ENCODE measurements around the gene KRTAP1-4. TPM values are rescaled to one million over a fixed set of nuclear protein-coding genes. Genes with fewer than 3 reads are reported as not detected.

KRTAP1-4 gene
- total RNA-seq, 1 experiment from 2014 or later = not detected

GRCh38 chr17:41019415-41019814, 10.6 kb downstream of the KRTAP1-4 start:
- Histone ChIP-seq H3K4me1 (ENCODE audit: insufficient read depth, low read length) (peaks cover 4% of the 10 kb centered on the region), H3K9me3 (ENCODE audit: low read length) (no peaks in the 10 kb centered on the region), H3F3A (ENCODE audit: low read length, unreplicated experiment) (no peaks in the 10 kb centered on the region), H3K4me3 (ENCODE audit: low read length) (no peak overlapping the region), H4K20me1 (ENCODE audit: low read length) (no peaks in the 10 kb centered on the region), H3K36me3 (ENCODE audit: low read depth, low read length) (no peaks in the 10 kb centered on the region), H3K4me2 (ENCODE audit: low read length) (no peak overlapping the region), H3K79me2 (ENCODE audit: low read length) (no peaks in the 10 kb centered on the region), H3K9me2 (replicated peaks; ENCODE audit: low read length) (no peaks in the 10 kb centered on the region), H2AFZ (ENCODE audit: low read length) (no peak overlapping the region), H3K27me3 (ENCODE audit: low read length) (no peaks in the 10 kb centered on the region), H3K9ac (ENCODE audit: low read length) (no peak overlapping the region), H3K27ac (ENCODE audit: low read length) (no peak overlapping the region)
- POLR2A ChIA-PET (ENCODE audit: unreplicated experiment) = no interaction called here
- CTCF ChIA-PET = no interaction called here
- ATAC-seq (no peak), DNase-seq (no peak)
- BruUV-seq (replicated peaks) = no TSS peak
- intact Hi-C loops (cut with micrococcal nuclease) = no loop called here
- TF ChIP-seq EZH2 (IDR thresholded peaks at IDR 0.05; ENCODE audit: low read length, unreplicated experiment) (no peak), EZH2phosphoT487 (IDR thresholded peaks at IDR 0.05; ENCODE audit: borderline replicate concordance, low read length) (no peak), CTCF (conservative IDR thresholded peaks at IDR 0.05; ENCODE audit: low read depth, low read length) (no peak)

GRCh38 chr17:41018541-41018940, 11.5 kb downstream of the KRTAP1-4 start:
- no peak overlapping the region for H3K27ac ChIP-seq (ENCODE audit: low read length)
- ChIA-PET POLR2A (ENCODE audit: unreplicated experiment) (no interaction called here), CTCF (no interaction called here)
- BruUV-seq (replicated peaks) = no TSS peak
- no peak overlapping the region for H3K9ac ChIP-seq (ENCODE audit: low read length)
- intact Hi-C loops (cut with micrococcal nuclease) = no loop called here
- DNase-seq (no peak), ATAC-seq (no peak)
- no peaks in the 10 kb centered on the region for H3K27me3 ChIP-seq (ENCODE audit: low read length)
- H3K79me2 ChIP-seq (ENCODE audit: low read length) = no peaks in the 10 kb centered on the region
- TF ChIP-seq EZH2phosphoT487 (IDR thresholded peaks at IDR 0.05; ENCODE audit: borderline replicate concordance, low read length) (no peak), CTCF (conservative IDR thresholded peaks at IDR 0.05; ENCODE audit: low read depth, low read length) (no peak), EZH2 (IDR thresholded peaks at IDR 0.05; ENCODE audit: low read length, unreplicated experiment) (no peak)
- no peaks in the 10 kb centered on the region for H3K36me3 ChIP-seq (ENCODE audit: low read depth, low read length)
- no peak overlapping the region for H3K4me3 ChIP-seq (ENCODE audit: low read length)
- no peaks in the 10 kb centered on the region for H3K9me3 ChIP-seq (ENCODE audit: low read length)
- H3K4me1 ChIP-seq (ENCODE audit: insufficient read depth, low read length) = peaks cover 12% of the 10 kb centered on the region
- no peak overlapping the region for H2AFZ ChIP-seq (ENCODE audit: low read length)
- no peaks in the 10 kb centered on the region for H3F3A ChIP-seq (ENCODE audit: low read length, unreplicated experiment)
- no peaks in the 10 kb centered on the region for H4K20me1 ChIP-seq (ENCODE audit: low read length)
- H3K9me2 ChIP-seq (replicated peaks; ENCODE audit: low read length) = no peaks in the 10 kb centered on the region
- no peak overlapping the region for H3K4me2 ChIP-seq (ENCODE audit: low read length)

GRCh38 chr17:41016578-41017215, 13.3 kb downstream of the KRTAP1-4 start:
- H3K27ac ChIP-seq (ENCODE audit: low read length) = no peak overlapping the region
- no peaks in the 10 kb centered on the region for H3K9me2 ChIP-seq (replicated peaks; ENCODE audit: low read length)
- no peaks in the 10 kb centered on the region for H3K36me3 ChIP-seq (ENCODE audit: low read depth, low read length)
- H3K4me1 ChIP-seq (ENCODE audit: insufficient read depth, low read length) = peaks cover 26% of the 10 kb centered on the region
- no peaks in the 10 kb centered on the region for H3K9me3 ChIP-seq (ENCODE audit: low read length)
- DNase-seq (no peak), ATAC-seq (no peak)
- BruUV-seq (replicated peaks) = no TSS peak
- no peak overlapping the region for H3K9ac ChIP-seq (ENCODE audit: low read length)
- H3F3A ChIP-seq (ENCODE audit: low read length, unreplicated experiment) = no peaks in the 10 kb centered on the region
- H4K20me1 ChIP-seq (ENCODE audit: low read length) = no peaks in the 10 kb centered on the region
- ChIA-PET CTCF (no interaction called here), POLR2A (ENCODE audit: unreplicated experiment) (no interaction called here)
- H2AFZ ChIP-seq (ENCODE audit: low read length) = no peak overlapping the region
- no peak overlapping the region for H3K4me3 ChIP-seq (ENCODE audit: low read length)
- H3K27me3 ChIP-seq (ENCODE audit: low read length) = no peaks in the 10 kb centered on the region
- intact Hi-C loops (cut with micrococcal nuclease) = no loop called here
- H3K4me2 ChIP-seq (ENCODE audit: low read length) = no peak overlapping the region
- TF ChIP-seq EZH2 (IDR thresholded peaks at IDR 0.05; ENCODE audit: low read length, unreplicated experiment) = no peak
- TF ChIP-seq EZH2phosphoT487 (IDR thresholded peaks at IDR 0.05; ENCODE audit: borderline replicate concordance, low read length) = no peak
- TF ChIP-seq CTCF (conservative IDR thresholded peaks at IDR 0.05; ENCODE audit: low read depth, low read length) = no peak
- no peaks in the 10 kb centered on the region for H3K79me2 ChIP-seq (ENCODE audit: low read length)
